Measurements from ENCODE around the gene TRIM21. TPM values are rescaled to one million over a fixed set of nuclear protein-coding genes. Genes with fewer than 3 reads are reported as not detected.

The TRIM21 gene
- total and polyA plus RNA-seq, 2 of the 13 experiments (the other 11 are each of a cell fraction or from before 2014, with no cell fraction given): 6.2 to 9.6 TPM

- no peak for TF ChIP-seq FOXP4 (CRISPR knock-in tag; IDR thresholded peaks at IDR 0.05)
- no peak for TF ChIP-seq ISX (CRISPR knock-in tag; conservative IDR thresholded peaks at IDR 0.05)
- no peak for TF ChIP-seq ZNF180 (CRISPR knock-in tag; IDR thresholded peaks at IDR 0.05; ENCODE audit: borderline replicate concordance, low read depth)
- TF ChIP-seq ZNF276 (CRISPR knock-in tag; IDR thresholded peaks at IDR 0.05; ENCODE audit: low read depth): 0 out of 2 replicates have a peak, but pooled peaks have one; percentile 22
- TF ChIP-seq XRCC5 (optimal IDR thresholded peaks at IDR 0.05; ENCODE audit: low read length): peak; percentile 17
- TF ChIP-seq ZNF274 (CRISPR knock-in tag; IDR thresholded peaks at IDR 0.05): peak; percentile 41; the same call in 1 of the 2 replicates
- peak; percentile 40; the same call in 1 of the 2 replicates for TF ChIP-seq ZNF430 (CRISPR knock-in tag; IDR thresholded peaks at IDR 0.05)
- no peak for TF ChIP-seq KLF9 (CRISPR knock-in tag; IDR thresholded peaks at IDR 0.05; ENCODE audit: low read depth)
- no peak for TF ChIP-seq IKZF1 (IDR thresholded peaks at IDR 0.05)
- TF ChIP-seq GABPA (IDR thresholded peaks at IDR 0.05; ENCODE audit: low read depth, low read length): peak; percentile 18; the same call in 1 of the 2 replicates
- peak; percentile 70 for TF ChIP-seq GABPA (CRISPR knock-in tag; IDR thresholded peaks at IDR 0.05; ENCODE audit: low read depth)
- no peak for TF ChIP-seq XBP1 (CRISPR knock-in tag; IDR thresholded peaks at IDR 0.05)
- peak; percentile 92 for TF ChIP-seq IRF2 (CRISPR knock-in tag; IDR thresholded peaks at IDR 0.05)
- TF ChIP-seq RAD21 (CRISPR knock-in tag; IDR thresholded peaks at IDR 0.05): no peak
- TF ChIP-seq ARID4A (CRISPR knock-in tag; IDR thresholded peaks at IDR 0.05; ENCODE audit: borderline replicate concordance): peak; percentile 30; the same call in 1 of the 2 replicates
- TF ChIP-seq ZBTB33 (CRISPR knock-in tag; IDR thresholded peaks at IDR 0.05): no peak
- peak; percentile 50; the same call in 1 of the 2 replicates for TF ChIP-seq TBX2 (CRISPR knock-in tag; IDR thresholded peaks at IDR 0.05; ENCODE audit: borderline replicate concordance)
- TF ChIP-seq ZMYM3 (CRISPR knock-in tag; IDR thresholded peaks at IDR 0.05): no peak
- no peak for TF ChIP-seq MAFK (conservative IDR thresholded peaks at IDR 0.05 in 1 of 2, IDR thresholded peaks at IDR 0.05 in 1 of 2; ENCODE audit: low read length in 2 of 2)
These were observed at the start of gene TRIM21 (continued) for GRCh38 chr11:4393209-4393857.
